ENCODE measurements around the gene PRG2. TPM values are rescaled to one million over a fixed set of nuclear protein-coding genes. Genes with fewer than 3 reads are reported as not detected.

The PRG2 gene
- total and polyA plus RNA-seq, 2 donors (not counting 1 experiment from before 2014, with no cell fraction given): 0.07 TPM; not detected in 1

DNA sequence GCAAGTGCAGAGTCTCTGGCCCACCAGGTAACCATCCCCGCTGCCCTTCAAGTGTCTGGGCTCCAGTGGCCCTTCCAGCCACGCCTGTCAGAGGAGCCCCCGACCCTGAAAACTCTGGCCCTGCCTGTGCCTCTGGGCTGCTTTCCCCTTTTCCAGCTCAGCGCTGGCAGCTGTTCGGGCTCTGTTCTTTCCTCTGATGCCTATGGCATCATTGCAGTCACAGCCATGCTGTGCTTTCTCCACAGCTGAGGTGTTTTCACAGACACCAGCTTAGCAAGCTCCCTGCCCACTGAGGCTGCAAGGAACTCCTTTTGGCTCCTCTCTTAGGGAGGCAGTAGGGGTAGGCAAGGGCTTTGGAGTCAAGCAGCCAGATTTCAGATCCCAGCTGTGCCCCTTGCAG, 31.1 kb downstream of the PRG2 start:
- H3K9me3 Mint-ChIP-seq (ENCODE audit: insufficient read depth): no peaks in the 10 kb centered on the region
- no peak overlapping the region for H3K4me3 Mint-ChIP-seq
- Histone ChIP-seq H3K79me2 (ENCODE audit: control insufficient read depth, insufficient read depth, low read length) (no peaks in the 10 kb centered on the region), H3K27ac (ENCODE audit: low read length in 2 of 2) (no peak overlapping the region), H3K9ac (ENCODE audit: low read length) (no peak overlapping the region), H3K4me2 (replicated peaks; ENCODE audit: low read depth, low read length, poor library complexity, severe bottlenecking) (no peak overlapping the region), H3K4me3 (ENCODE audit: control extremely low read depth in 1 of 5, extremely low read depth in 1 of 5, insufficient read depth in 1 of 5, low read depth in 2 of 5, low read length in 4 of 5) (no peak overlapping the region), H3K36me3 (replicated peaks in 1 of 2; ENCODE audit: control extremely low read depth in 1 of 2, control insufficient read depth in 1 of 2, extremely low read depth in 1 of 2, insufficient read depth in 2 of 2, low read length in 1 of 2) (no peaks in the 10 kb centered on the region), H2AFZ (ENCODE audit: insufficient read depth, low read depth, low read length, poor library complexity, severe bottlenecking) (no peak overlapping the region), H4K20me1 (ENCODE audit: control insufficient read depth, insufficient read depth, low read length, poor library complexity, severe bottlenecking) (no peaks in the 10 kb centered on the region), H3K9me3 (ENCODE audit: control extremely low read depth in 1 of 3, control insufficient read depth in 2 of 3, insufficient read depth in 1 of 3, low read length in 2 of 3) (no peaks in the 10 kb centered on the region), H3K4me1 (ENCODE audit: control insufficient read depth in 2 of 2, insufficient read depth in 2 of 2, low read length in 2 of 2) (no peaks in the 10 kb centered on the region), H3K27me3 (replicated peaks in 1 of 4; ENCODE audit: control extremely low read depth in 1 of 4, control insufficient read depth in 3 of 4, insufficient read depth in 4 of 4, low read length in 3 of 4) (peaks cover 0 to 8% (median 2%) of the 10 kb centered on the region in 4 experiments)
- ATAC-seq (ENCODE audit: low read depth): no peak
- POLR2A ChIA-PET: no interaction called here
- H3K27me3 Mint-ChIP-seq: peaks cover 32% of the 10 kb centered on the region
- TF ChIP-seq, protein P1, sequence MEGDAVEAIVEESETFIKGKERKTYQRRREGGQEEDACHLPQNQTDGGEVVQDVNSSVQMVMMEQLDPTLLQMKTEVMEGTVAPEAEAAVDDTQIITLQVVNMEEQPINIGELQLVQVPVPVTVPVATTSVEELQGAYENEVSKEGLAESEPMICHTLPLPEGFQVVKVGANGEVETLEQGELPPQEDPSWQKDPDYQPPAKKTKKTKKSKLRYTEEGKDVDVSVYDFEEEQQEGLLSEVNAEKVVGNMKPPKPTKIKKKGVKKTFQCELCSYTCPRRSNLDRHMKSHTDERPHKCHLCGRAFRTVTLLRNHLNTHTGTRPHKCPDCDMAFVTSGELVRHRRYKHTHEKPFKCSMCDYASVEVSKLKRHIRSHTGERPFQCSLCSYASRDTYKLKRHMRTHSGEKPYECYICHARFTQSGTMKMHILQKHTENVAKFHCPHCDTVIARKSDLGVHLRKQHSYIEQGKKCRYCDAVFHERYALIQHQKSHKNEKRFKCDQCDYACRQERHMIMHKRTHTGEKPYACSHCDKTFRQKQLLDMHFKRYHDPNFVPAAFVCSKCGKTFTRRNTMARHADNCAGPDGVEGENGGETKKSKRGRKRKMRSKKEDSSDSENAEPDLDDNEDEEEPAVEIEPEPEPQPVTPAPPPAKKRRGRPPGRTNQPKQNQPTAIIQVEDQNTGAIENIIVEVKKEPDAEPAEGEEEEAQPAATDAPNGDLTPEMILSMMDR (IDR thresholded peaks at IDR 0.05): no peak
- TF ChIP-seq EZH2 (IDR thresholded peaks at IDR 0.05; ENCODE audit: borderline replicate concordance, insufficient read depth, low read depth, low read length, poor library complexity, severe bottlenecking): no peak
- CTCF ChIA-PET: interaction anchor here (1.1 to 1.5 kb wide), 2 partner anchors 9 to 12 kb away, joined by 4 read pairs; no protein-coding TSS in a partner anchor
- H3K4me1 Mint-ChIP-seq: no peaks in the 10 kb centered on the region
- 87% methylated on average over 5 of the region's 5 CpGs for WGBS (ENCODE audit: insufficient coverage)
- DNase-seq: no peak
- no peak overlapping the region for H3K27ac Mint-ChIP-seq
- intact Hi-C loops (cut with micrococcal nuclease): no loop called here

DNA sequence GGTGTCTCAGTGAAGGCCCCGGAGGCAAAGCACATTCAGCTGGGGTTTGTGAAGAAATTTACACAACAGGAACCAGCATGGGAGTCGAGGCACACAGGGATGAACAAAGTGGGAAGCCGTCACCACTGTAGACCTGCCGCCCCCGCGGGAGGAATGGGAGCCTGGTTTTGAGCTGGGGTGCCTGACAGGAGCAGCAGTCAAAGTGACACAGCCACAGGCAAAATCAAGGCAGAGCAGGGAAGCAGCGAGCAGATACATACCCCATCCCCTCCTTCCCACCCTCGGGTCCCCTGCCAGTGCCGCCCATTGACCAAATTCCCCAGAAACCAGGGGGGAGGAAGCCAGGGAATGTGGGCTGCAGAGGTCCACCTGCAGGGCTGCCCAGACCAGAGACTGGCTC, 31.5 kb downstream of the PRG2 start:
- TF ChIP-seq, protein P1 (IDR thresholded peaks at IDR 0.05): no peak
- no peak for TF ChIP-seq EZH2 (IDR thresholded peaks at IDR 0.05; ENCODE audit: borderline replicate concordance, insufficient read depth, low read depth, low read length, poor library complexity, severe bottlenecking)
- H2AFZ ChIP-seq (ENCODE audit: insufficient read depth, low read depth, low read length, poor library complexity, severe bottlenecking): no peak overlapping the region
- no peaks in the 10 kb centered on the region for H3K9me3 ChIP-seq (ENCODE audit: control extremely low read depth in 1 of 3, control insufficient read depth in 2 of 3, insufficient read depth in 1 of 3, low read length in 2 of 3)
- POLR2A ChIA-PET: no interaction called here
- no peaks in the 10 kb centered on the region for H4K20me1 ChIP-seq (ENCODE audit: control insufficient read depth, insufficient read depth, low read length, poor library complexity, severe bottlenecking)
- no peaks in the 10 kb centered on the region for H3K9me3 Mint-ChIP-seq (ENCODE audit: insufficient read depth)
- H3K4me2 ChIP-seq (replicated peaks; ENCODE audit: low read depth, low read length, poor library complexity, severe bottlenecking): no peak overlapping the region
- intact Hi-C loops (cut with micrococcal nuclease): no loop called here
- no peak overlapping the region for H3K4me3 Mint-ChIP-seq
- no peaks in the 10 kb centered on the region for H3K79me2 ChIP-seq (ENCODE audit: control insufficient read depth, insufficient read depth, low read length)
- WGBS (ENCODE audit: insufficient coverage): 92% methylated on average over 6 of the region's 9 CpGs
- H3K36me3 ChIP-seq (replicated peaks in 1 of 2; ENCODE audit: control extremely low read depth in 1 of 2, control insufficient read depth in 1 of 2, extremely low read depth in 1 of 2, insufficient read depth in 2 of 2, low read length in 1 of 2): no peaks in the 10 kb centered on the region
- ATAC-seq (ENCODE audit: low read depth) (no peak), DNase-seq (no peak)
- peaks cover 0 to 8% (median 2%) of the 10 kb centered on the region in 4 experiments for H3K27me3 ChIP-seq (replicated peaks in 1 of 4; ENCODE audit: control extremely low read depth in 1 of 4, control insufficient read depth in 3 of 4, insufficient read depth in 4 of 4, low read length in 3 of 4)
- no peak overlapping the region for H3K27ac ChIP-seq (ENCODE audit: low read length in 2 of 2)
- no peak overlapping the region for H3K4me3 ChIP-seq (ENCODE audit: control extremely low read depth in 1 of 5, extremely low read depth in 1 of 5, insufficient read depth in 1 of 5, low read depth in 2 of 5, low read length in 4 of 5)
- no peaks in the 10 kb centered on the region for H3K4me1 ChIP-seq (ENCODE audit: control insufficient read depth in 2 of 2, insufficient read depth in 2 of 2, low read length in 2 of 2)
- H3K27ac Mint-ChIP-seq: no peak overlapping the region
- peaks cover 35% of the 10 kb centered on the region for H3K27me3 Mint-ChIP-seq
- H3K4me1 Mint-ChIP-seq: no peaks in the 10 kb centered on the region
- CTCF ChIA-PET: interaction anchor here (1.1 to 1.5 kb wide), 2 partner anchors 9 to 11 kb away, joined by 4 read pairs; no protein-coding TSS in a partner anchor
- no peak overlapping the region for H3K9ac ChIP-seq (ENCODE audit: low read length)

Data from B cell (primary cell).